DMS114 treated with DMSO at 0.1 percent for 48 hours (cell line): ENCODE results near the gene PAK5.

ENCODE experiments used
- DNase-seq: peaks from one replicate; lab custom pipeline; 2025; ENCODE audit not compliant: unreplicated experiment; lab: John Stamatoyannopoulos, UW

PAK5 gene

GRCh38 chr20:9792674-9793073, 46.2 kb downstream of the PAK5 start:
- no peak for DNase-seq

DNA sequence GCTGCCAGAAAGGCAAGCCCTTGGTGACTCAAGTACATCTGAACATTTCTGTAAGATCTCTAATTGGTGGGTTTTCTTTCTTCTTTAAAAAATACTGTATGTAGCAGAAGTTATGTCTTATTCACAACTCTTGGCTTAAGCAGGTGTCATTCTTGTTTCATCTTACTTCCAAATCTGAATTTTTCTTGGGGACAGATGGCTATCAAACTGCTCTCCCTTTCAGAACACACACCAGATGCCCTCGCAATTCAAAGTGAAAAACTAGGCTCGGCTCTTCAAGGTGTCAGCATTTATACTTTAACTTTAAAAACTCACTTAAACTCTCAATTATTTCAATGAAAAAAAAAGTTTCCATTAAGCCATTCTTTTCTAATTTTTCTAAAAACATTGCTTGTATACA, 49.7 kb downstream of the PAK5 start:
- DNase-seq, result no peak

DNA sequence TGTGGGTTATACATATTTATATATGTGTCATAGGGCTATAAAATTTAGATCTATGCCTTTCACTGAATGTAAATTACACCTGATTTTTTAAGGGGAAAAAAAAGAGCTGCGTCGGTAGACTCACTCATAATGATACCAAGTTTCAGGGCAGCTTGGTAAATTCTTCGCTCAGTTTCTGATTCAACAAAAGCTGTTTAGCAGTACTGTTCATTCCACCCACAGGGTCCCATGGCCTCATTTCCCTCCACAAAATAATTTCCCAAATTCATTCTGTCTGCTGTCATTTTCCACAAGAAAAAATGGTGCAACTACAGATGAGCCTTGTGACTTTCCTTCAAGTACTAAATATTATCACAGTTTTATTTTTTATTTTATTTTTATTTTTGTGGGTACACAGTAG, 63.7 kb downstream of the PAK5 start:
- DNase-seq, result no peak

DNA sequence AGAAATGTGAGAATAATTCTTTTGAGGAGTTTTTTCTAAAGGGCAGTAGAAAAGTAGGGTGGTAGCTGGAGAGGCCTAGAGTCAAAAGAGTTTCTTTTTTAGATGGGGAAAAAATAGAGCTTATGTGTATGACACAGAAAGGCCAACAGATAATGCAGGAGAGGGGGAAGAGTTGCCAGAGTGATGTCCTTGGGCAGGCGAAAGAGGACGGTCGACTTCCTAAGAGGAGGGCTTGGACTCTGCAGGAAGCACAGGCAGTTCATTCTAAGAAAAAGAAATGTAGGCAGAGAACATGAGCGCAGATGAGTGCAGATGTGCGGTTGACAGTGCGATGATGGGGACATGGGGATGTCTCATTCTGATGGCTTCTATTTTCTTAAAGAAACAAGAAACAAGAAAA, 68.9 kb downstream of the PAK5 start:
- DNase-seq, result no peak

GRCh38 chr20:9761476-9761875, 77.4 kb downstream of the PAK5 start:
- no peak for DNase-seq

DNA sequence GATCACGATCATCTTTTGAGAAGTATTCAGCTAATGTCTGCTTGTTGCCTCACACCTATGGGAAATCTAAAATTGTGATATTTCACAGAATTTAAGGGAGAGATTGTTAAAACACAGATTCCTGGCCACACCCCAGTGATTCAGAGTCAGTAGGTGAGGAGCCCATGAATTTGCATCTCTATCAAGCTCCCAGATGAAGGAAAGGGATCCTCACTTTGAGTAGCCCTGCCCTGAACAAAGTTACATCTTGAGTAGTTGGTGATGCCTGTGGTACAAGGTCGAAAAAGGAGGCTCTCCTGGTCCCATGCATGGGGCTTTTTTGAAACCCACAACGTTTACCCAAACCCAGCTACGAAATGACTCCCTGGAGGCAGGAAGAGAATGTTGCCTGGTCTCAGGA, 79.5 kb downstream of the PAK5 start:
- DNase-seq, result no peak

- DNase-seq, result no peak
Observed at GRCh38 chr20:9758752-9759151, 80.1 kb downstream of the PAK5 start.

DNA sequence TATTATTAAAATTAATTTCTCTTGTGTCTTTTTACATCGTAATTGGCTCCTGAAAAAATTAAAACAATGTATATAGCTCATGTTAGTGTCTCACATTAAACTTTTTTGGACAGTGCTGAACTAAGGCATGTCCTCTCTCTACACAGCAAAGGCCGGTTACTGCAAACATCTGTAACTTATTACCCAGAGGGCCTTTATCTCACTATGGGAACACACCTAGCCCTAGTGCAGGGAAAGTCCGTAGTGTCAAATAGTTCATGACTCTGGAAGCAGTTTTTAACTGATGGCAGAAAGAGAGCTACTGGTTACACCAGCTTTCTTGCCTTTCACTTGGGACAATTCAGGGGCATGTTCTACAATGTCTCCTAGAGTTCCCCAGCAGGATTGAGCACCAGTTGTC, 82.2 kb downstream of the PAK5 start:
- no peak for DNase-seq

GRCh38 chr20:9755301-9755700, 83.6 kb downstream of the PAK5 start:
- DNase-seq, result no peak

GRCh38 chr20:9744551-9744950, 94.3 kb downstream of the PAK5 start:
- no peak for DNase-seq

DNA sequence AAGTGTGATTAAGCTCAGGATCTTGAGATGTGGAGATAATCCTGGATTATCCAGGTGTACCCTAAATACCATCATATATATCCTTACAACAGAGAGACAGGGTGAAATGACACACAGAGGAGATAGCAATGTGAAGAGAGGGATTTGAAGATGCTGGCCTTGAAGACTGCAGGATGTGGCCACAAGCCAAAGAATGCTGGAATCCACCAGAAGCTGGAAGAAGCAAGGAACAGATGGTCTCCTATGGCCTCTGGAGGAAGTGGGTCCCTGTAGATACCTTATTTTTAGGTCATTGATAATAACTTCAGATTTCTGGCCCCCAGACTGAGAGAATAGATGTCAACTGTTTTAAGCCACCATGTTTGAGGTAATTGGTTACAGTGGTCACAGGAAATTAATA, 95.0 kb downstream of the PAK5 start:
- no peak for DNase-seq

GRCh38 chr20:9742821-9743220, 96.1 kb downstream of the PAK5 start:
- no peak for DNase-seq

DNA sequence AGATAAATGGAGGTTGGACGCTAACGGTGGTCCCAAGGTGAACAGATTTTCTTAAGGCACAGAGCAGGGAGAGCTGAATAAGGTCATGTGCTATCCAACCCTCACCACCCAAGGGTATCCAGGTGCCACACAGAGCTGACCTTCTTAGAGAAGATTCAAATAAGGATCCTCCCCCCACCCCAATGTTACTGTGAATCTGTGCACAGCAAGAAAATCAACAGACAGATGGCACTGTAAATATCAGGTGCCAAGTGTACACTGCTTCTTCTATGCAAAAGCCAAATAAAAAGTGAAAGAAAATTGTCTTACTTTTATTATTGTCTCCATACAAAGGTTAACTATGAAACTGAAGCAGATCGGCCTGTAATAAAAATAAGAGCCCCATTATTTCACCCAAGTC, 96.9 kb downstream of the PAK5 start:
- no peak for DNase-seq

- no peak for DNase-seq
Observed at GRCh38 chr20:9740486-9740885, 98.4 kb downstream of the PAK5 start.

GRCh38 chr20:9739991-9740390, 98.9 kb downstream of the PAK5 start:
- no peak for DNase-seq

GRCh38 chr20:9736373-9736772, 102.5 kb downstream of the PAK5 start:
- no peak for DNase-seq

GRCh38 chr20:9723501-9724202, 115.2 kb downstream of the PAK5 start:
- DNase-seq, result no peak

DNA sequence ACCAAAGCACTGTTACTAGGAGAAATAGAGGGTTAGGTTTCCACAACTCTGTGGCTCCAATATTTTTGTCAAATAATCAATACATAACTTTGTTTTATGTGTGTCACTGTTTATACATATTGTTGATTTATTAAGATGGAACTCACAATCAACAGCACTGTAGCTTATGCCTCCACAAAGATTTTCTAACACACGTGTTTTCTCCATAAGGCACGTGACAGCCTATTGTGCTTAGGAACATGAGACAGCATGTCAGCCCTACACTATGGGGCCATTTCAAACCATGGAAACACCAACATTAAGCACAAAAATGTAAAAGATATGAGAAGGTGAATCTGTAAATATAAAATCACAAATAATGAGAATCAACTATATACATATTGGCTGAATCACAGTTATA, 127.0 kb downstream of the PAK5 start:
- DNase-seq, result no peak

- DNase-seq, result no peak
Observed at GRCh38 chr20:9710685-9711084, 128.2 kb downstream of the PAK5 start.

- no peak for DNase-seq
Observed at GRCh38 chr20:9705722-9706476, 133.0 kb downstream of the PAK5 start.

DNA sequence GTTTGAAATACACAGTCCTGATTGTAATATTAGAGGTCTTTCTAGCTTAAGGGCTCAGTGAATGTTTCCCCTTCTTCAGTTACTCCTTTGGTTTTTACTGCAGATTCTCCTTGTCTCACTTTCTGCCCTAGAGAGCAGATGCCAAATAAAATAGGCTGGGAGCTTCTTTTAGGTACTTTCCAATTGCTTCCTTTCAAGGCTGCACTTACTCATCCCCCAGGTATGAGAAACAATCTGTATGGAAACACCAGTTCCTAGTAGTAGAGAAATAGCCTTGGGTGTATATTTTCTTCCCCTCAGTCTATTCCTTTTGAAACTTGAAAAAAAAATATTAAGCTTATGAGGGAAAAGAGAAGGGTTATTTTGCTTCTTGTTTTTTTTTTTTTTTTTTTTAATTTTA, 139.7 kb downstream of the PAK5 start:
- DNase-seq, result no peak

GRCh38 chr20:9689041-9689440, 149.8 kb downstream of the PAK5 start:
- DNase-seq, result no peak

DNA sequence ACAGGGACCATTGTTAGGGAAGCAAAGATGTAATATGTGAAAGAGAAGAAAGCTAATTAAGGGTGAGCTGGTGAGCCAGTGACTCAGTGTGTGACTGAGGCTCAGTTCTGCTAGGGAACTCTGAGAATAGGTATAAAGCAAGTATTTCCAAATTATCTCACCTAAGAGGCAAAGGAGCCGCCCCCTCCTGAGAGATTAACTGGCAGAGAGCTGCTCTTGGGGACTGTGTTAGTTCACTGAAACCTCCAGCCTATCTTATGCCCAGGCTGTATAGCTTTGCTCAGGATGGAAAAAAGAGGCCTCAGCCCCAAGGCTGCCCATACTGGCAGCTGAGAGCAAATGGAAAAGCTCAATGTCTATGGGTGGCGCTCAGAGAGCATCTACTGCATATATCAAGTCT, 152.0 kb downstream of the PAK5 start:
- no peak for DNase-seq
